Keratinocyte (primary cell): ENCODE measurements around the gene AQP7. TPM values are rescaled to one million over a fixed set of nuclear protein-coding genes. Genes with fewer than 3 reads are reported as not detected.

Experiments
- DNase-seq: peaks from one replicate; pipeline ENCODE4 v3.0.0-alpha.2; 2011; ENCODE audit warnings: low read depth, missing footprints, low spot score
- FAIRE-seq: peaks from 2 replicates; lab custom pipeline; 2011; peaks lifted over from hg19 to GRCh38; lab: Jason Lieb, UNC
- H2AFZ ChIP-seq: 2 replicates; pipeline ENCODE4 v1.6.0; 2012; ENCODE audit warnings: low read length, control low read depth, inconsistent platforms; ENCODE audit not compliant: control insufficient read depth
- H3K27ac ChIP-seq: 2 replicates; pipeline ENCODE4 v1.5.1; 2011; ENCODE audit warnings: low read length; ENCODE audit not compliant: control insufficient read depth, insufficient read depth
- H3K27me3 ChIP-seq: 3 replicates; pipeline ENCODE4 v1.6.0; 2011; ENCODE audit warnings: low read length; ENCODE audit not compliant: control insufficient read depth, insufficient read depth; ENCODE audit errors: extremely low read depth
- H3K36me3 ChIP-seq, 2 experiments: 2 replicates in 1 of 2; 3 replicates in 1 of 2; pipeline ENCODE4 v1.5.1; 2011; ENCODE audit warnings: low read length in 2 of 2, mild to moderate bottlenecking in 1 of 2; ENCODE audit not compliant: control insufficient read depth in 2 of 2, insufficient read depth in 2 of 2; ENCODE audit errors: extremely low read depth in 1 of 2
- H3K4me1 ChIP-seq: 3 replicates; pipeline ENCODE4 v1.5.1; 2011; ENCODE audit warnings: low read length; ENCODE audit not compliant: control insufficient read depth, insufficient read depth; ENCODE audit errors: extremely low read depth
- H3K4me2 ChIP-seq: 3 replicates; pipeline ENCODE4 v1.6.0; 2011; ENCODE audit warnings: low read depth, low read length; ENCODE audit not compliant: control insufficient read depth, insufficient read depth; ENCODE audit errors: extremely low read depth
- H3K4me3 ChIP-seq, 3 experiments: fragments of 200-600 bp in 1 of 3; sonication (generic) in 1 of 3; 2 replicates in 2 of 3; 3 replicates in 1 of 3; pipeline ENCODE4 v1.5.1; 2011 to 2016; ENCODE audit warnings: low read length in 3 of 3, mild to moderate bottlenecking in 3 of 3, control low read depth in 2 of 3, inconsistent platforms in 1 of 3, low read depth in 1 of 3, mixed read lengths in 1 of 3, mixed run types in 1 of 3, moderate library complexity in 1 of 3; ENCODE audit not compliant: control insufficient read depth in 2 of 3, insufficient read depth in 2 of 3; ENCODE audit errors: extremely low read depth in 1 of 3
- H3K79me2 ChIP-seq: 2 replicates; pipeline ENCODE4 v1.6.0; 2012; ENCODE audit warnings: low read length; ENCODE audit not compliant: control insufficient read depth, insufficient read depth
- H3K9ac ChIP-seq: 3 replicates; pipeline ENCODE4 v1.6.0; 2011; ENCODE audit warnings: low read length; ENCODE audit not compliant: control insufficient read depth, insufficient read depth; ENCODE audit errors: extremely low read depth
- H3K9me1 ChIP-seq: 3 replicates; pipeline ENCODE4 v1.6.0; 2011; ENCODE audit warnings: low read length; ENCODE audit not compliant: control insufficient read depth, insufficient read depth; ENCODE audit errors: extremely low read depth
- H3K9me3 ChIP-seq: 2 replicates; pipeline ENCODE4 v1.5.1; 2012; ENCODE audit warnings: low read depth, low read length; ENCODE audit not compliant: control insufficient read depth
- H4K20me1 ChIP-seq: 3 replicates; pipeline ENCODE4 v1.6.0; 2011; ENCODE audit warnings: low read length; ENCODE audit not compliant: control insufficient read depth, insufficient read depth; ENCODE audit errors: extremely low read depth
- EZH2 ChIP-seq: IDR thresholded peaks from one replicate; pipeline ENCODE4 v1.6.1; 2012; ENCODE audit warnings: inconsistent platforms, mild to moderate bottlenecking, low read length, moderate library complexity
- dilution Hi-C: fragments of 300-500 bp; cut with MboI; formaldehyde crosslinking; loops from one replicate; pipeline ENCODE4 v1.7.0; 2020; ENCODE audit warnings: low sequenced_read_pairs; ENCODE audit not compliant: extremely low pct_ligation_motif_present
- polyA plus RNA-seq, 5 experiments: library from polyadenylated mRNA; depleted of rRNA in 3 of 5; stranded (reverse) in 3 of 5; stranded (forward) in 1 of 5; unstranded in 1 of 5; fragments of >200 nt; gene quantifications; 1 replicate in 1 of 5; 2 replicates in 3 of 5; 3 replicates in 1 of 5; pipeline versions ENCODE4 v1.2.1 to v1.2.3, GENCODE V29; 2011 to 2012; ENCODE audit warnings: missing spikeins in 2 of 5, low read depth in 1 of 5, low replicate concordance in 1 of 5
- TF ChIP-seq, protein P1 (sequence below), 3 experiments: IDR thresholded peaks in 1 of 3; conservative IDR thresholded peaks in 1 of 3; optimal IDR thresholded peaks in 1 of 3; 2 replicates in 2 of 3; 3 replicates in 1 of 3; pipeline versions ENCODE3 to v1.5.1; 2011; ENCODE audit warnings: low read length in 3 of 3, mild to moderate bottlenecking in 3 of 3, moderate library complexity in 2 of 3, control low read depth in 1 of 3, inconsistent platforms in 1 of 3; ENCODE audit not compliant: insufficient read depth in 2 of 3; ENCODE audit errors: extremely low read depth in 1 of 3

AQP7 gene
- polyA plus RNA-seq, 1 donor (not counting 4 experiments of a cell fraction or from before 2014, with no cell fraction given) = not detected

DNA sequence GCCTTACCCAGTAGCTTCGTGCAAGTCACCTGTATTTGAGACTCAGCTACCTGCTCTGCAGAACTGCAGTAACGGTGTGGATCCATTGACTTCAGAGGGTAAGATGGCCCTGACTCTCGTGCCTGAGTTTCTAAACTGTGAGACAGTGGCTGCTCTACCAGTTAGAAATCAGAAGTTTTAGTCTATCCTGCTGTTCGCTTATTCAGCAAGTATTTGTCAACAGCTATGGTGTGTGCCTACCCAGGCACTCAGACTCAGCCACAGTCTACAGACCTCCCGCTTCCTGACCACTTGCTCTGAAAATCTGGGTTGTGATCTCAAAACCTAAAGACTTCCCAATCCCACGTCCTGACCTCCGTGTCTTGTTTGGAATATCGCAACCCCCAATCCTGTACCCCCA, 31.5 kb upstream of the AQP7 start:
- Histone ChIP-seq H3K9me1 (no peaks in the 10 kb centered on the region), H3K27ac (no peak overlapping the region), H3K79me2 (no peaks in the 10 kb centered on the region), H3K4me2 (no peak overlapping the region), H3K27me3 (no peaks in the 10 kb centered on the region), H3K9ac (no peak overlapping the region), H3K4me3 (no peak overlapping the region), H3K36me3 (no peaks in the 10 kb centered on the region), H4K20me1 (no peaks in the 10 kb centered on the region), H3K4me1 (peaks cover 21% of the 10 kb centered on the region), H2AFZ (no peak overlapping the region), H3K9me3 (no peaks in the 10 kb centered on the region)
- dilution Hi-C loops = no loop called here
- DNase-seq = no peak
- TF ChIP-seq EZH2 = no peak
- TF ChIP-seq, protein P1, sequence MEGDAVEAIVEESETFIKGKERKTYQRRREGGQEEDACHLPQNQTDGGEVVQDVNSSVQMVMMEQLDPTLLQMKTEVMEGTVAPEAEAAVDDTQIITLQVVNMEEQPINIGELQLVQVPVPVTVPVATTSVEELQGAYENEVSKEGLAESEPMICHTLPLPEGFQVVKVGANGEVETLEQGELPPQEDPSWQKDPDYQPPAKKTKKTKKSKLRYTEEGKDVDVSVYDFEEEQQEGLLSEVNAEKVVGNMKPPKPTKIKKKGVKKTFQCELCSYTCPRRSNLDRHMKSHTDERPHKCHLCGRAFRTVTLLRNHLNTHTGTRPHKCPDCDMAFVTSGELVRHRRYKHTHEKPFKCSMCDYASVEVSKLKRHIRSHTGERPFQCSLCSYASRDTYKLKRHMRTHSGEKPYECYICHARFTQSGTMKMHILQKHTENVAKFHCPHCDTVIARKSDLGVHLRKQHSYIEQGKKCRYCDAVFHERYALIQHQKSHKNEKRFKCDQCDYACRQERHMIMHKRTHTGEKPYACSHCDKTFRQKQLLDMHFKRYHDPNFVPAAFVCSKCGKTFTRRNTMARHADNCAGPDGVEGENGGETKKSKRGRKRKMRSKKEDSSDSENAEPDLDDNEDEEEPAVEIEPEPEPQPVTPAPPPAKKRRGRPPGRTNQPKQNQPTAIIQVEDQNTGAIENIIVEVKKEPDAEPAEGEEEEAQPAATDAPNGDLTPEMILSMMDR (optimal IDR thresholded peaks at IDR 0.05 in 1 of 3, IDR thresholded peaks at IDR 0.05 in 1 of 3, conservative IDR thresholded peaks at IDR 0.05 in 1 of 3; ENCODE audit: extremely low read depth in 1 of 3, insufficient read depth in 2 of 3, low read length in 3 of 3) = no peak
- no peak for FAIRE-seq

DNA sequence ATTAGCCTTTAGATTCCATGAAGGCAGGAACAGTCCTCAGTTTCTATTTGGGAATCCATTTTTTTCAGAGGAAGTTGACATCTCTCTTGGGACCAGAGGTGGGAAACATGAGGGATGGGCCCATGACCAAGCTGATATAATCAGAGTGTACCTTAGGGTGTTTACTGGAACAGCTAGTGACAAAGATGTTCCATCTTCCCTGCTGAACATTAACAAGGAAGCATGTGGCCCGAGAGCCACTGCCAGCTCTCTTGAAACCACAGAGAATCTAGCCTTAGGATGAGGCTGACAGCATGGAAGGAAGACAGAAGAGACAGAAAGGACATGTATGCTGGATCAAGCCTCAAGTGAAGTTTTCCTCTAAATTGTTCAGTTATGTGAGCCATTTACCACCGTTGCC, 29.1 kb upstream of the AQP7 start:
- H3K36me3 ChIP-seq = no peaks in the 10 kb centered on the region
- H3K4me1 ChIP-seq = peaks cover 24% of the 10 kb centered on the region
- no peak overlapping the region for H2AFZ ChIP-seq
- FAIRE-seq (peak; percentile 23), DNase-seq (no peak)
- H4K20me1 ChIP-seq = no peaks in the 10 kb centered on the region
- dilution Hi-C loops = no loop called here
- no peak overlapping the region for H3K27ac ChIP-seq
- H3K4me3 ChIP-seq = no peak overlapping the region
- H3K4me2 ChIP-seq = no peak overlapping the region
- no peak overlapping the region for H3K9ac ChIP-seq
- TF ChIP-seq, protein P1 (optimal IDR thresholded peaks at IDR 0.05 in 1 of 3, IDR thresholded peaks at IDR 0.05 in 1 of 3, conservative IDR thresholded peaks at IDR 0.05 in 1 of 3; ENCODE audit: extremely low read depth in 1 of 3, insufficient read depth in 2 of 3, low read length in 3 of 3) = no peak
- TF ChIP-seq EZH2 = no peak
- H3K9me1 ChIP-seq = no peaks in the 10 kb centered on the region
- H3K79me2 ChIP-seq = no peaks in the 10 kb centered on the region
- no peaks in the 10 kb centered on the region for H3K27me3 ChIP-seq
- no peaks in the 10 kb centered on the region for H3K9me3 ChIP-seq
